ENCODE data around the gene RABGAP1L. TPM values are rescaled to one million over a fixed set of nuclear protein-coding genes. Genes with fewer than 3 reads are reported as not detected.

RABGAP1L gene
- total RNA-seq, 6 donors from 2014 or later: 41.3 to 229 (median 85.3) TPM

GRCh38 chr1:174344162-174344561, 184.8 kb downstream of the RABGAP1L start:
- TF ChIP-seq POLR2A (IDR thresholded peaks at IDR 0.05) (no peak), CTCF (IDR thresholded peaks at IDR 0.05) (no peak), EP300 (IDR thresholded peaks at IDR 0.05) (no peak), POLR2AphosphoS5 (IDR thresholded peaks at IDR 0.05) (no peak)
- H3K27me3 ChIP-seq: no peaks in the 10 kb centered on the region
- H3K9me3 ChIP-seq: peaks cover 0 to 5% (median 1%) of the 10 kb centered on the region in 4 donors
- WGBS, 2 donors: 88 to 97% methylated on average over 3 of the region's 3 CpGs
- no peak for ATAC-seq (ENCODE audit: low FRiP score in 2 of 2)
- no peaks in the 10 kb centered on the region for H3K36me3 ChIP-seq
- H3K4me1 ChIP-seq: no peaks in the 10 kb centered on the region
- no peak for DNase-seq
- H3K4me3 ChIP-seq: no peak overlapping the region
- H3K27ac ChIP-seq: no peak overlapping the region

- DNase-seq (no peak), ATAC-seq (ENCODE audit: low FRiP score in 2 of 2) (no peak)
- no peaks in the 10 kb centered on the region for H3K27me3 ChIP-seq
- TF ChIP-seq POLR2A (IDR thresholded peaks at IDR 0.05) (no peak), EP300 (IDR thresholded peaks at IDR 0.05) (no peak), CTCF (IDR thresholded peaks at IDR 0.05) (no peak), POLR2AphosphoS5 (IDR thresholded peaks at IDR 0.05) (no peak)
- no peaks in the 10 kb centered on the region for H3K36me3 ChIP-seq
- H3K4me1 ChIP-seq: no peaks in the 10 kb centered on the region
- H3K27ac ChIP-seq: no peak overlapping the region
- peaks cover 0 to 5% (median 1%) of the 10 kb centered on the region in 4 donors for H3K9me3 ChIP-seq
- H3K4me3 ChIP-seq: no peak overlapping the region
Observed at GRCh38 chr1:174352117-174352516, 192.8 kb downstream of the RABGAP1L start.

GRCh38 chr1:174352883-174353608, 193.7 kb downstream of the RABGAP1L start:
- Histone ChIP-seq H3K4me1 (no peaks in the 10 kb centered on the region), H3K27ac (no peak overlapping the region), H3K9me3 (no peaks in the 10 kb centered on the region), H3K4me3 (no peak overlapping the region), H3K27me3 (no peaks in the 10 kb centered on the region), H3K36me3 (no peaks in the 10 kb centered on the region)
- DNase-seq (no peak), ATAC-seq (ENCODE audit: low FRiP score in 2 of 2) (no peak)
- TF ChIP-seq POLR2AphosphoS5 (IDR thresholded peaks at IDR 0.05) (no peak), POLR2A (IDR thresholded peaks at IDR 0.05) (no peak), CTCF (IDR thresholded peaks at IDR 0.05) (no peak), EP300 (IDR thresholded peaks at IDR 0.05) (no peak)
- WGBS, 2 donors: 94% methylated on average over 3 of the region's 3 CpGs

GRCh38 chr1:174358344-174358743, 199.0 kb downstream of the RABGAP1L start:
- Histone ChIP-seq H3K27ac (no peak overlapping the region), H3K4me3 (no peak overlapping the region), H3K27me3 (no peaks in the 10 kb centered on the region), H3K36me3 (no peaks in the 10 kb centered on the region), H3K9me3 (peaks cover 0 to 2% (median 0%) of the 10 kb centered on the region in 4 donors), H3K4me1 (no peaks in the 10 kb centered on the region)
- TF ChIP-seq POLR2AphosphoS5 (IDR thresholded peaks at IDR 0.05): no peak
- TF ChIP-seq CTCF (IDR thresholded peaks at IDR 0.05): no peak
- no peak for TF ChIP-seq EP300 (IDR thresholded peaks at IDR 0.05)
- TF ChIP-seq POLR2A (IDR thresholded peaks at IDR 0.05): no peak
- WGBS, 2 donors: 79 to 84% methylated on average over 3 of the region's 3 CpGs
- no peak for DNase-seq
- ATAC-seq (ENCODE audit: low FRiP score in 2 of 2): no peak
